22Rv1 (cell line): ENCODE measurements around the gene COL4A3.

Source experiments
- ZFX ChIP-seq: fragments of 450-650 bp; IDR thresholded peaks from 2 replicates; pipeline ENCODE4 v1.6.1; 2017; ENCODE audit warnings: antibody characterized with exemption, borderline replicate concordance
- TF ChIP-seq, protein P1 (sequence below): fragments of 450-650 bp; IDR thresholded peaks from 2 replicates; pipeline ENCODE4 v1.5.1; 2017; ENCODE audit warnings: mild to moderate bottlenecking

DNA sequence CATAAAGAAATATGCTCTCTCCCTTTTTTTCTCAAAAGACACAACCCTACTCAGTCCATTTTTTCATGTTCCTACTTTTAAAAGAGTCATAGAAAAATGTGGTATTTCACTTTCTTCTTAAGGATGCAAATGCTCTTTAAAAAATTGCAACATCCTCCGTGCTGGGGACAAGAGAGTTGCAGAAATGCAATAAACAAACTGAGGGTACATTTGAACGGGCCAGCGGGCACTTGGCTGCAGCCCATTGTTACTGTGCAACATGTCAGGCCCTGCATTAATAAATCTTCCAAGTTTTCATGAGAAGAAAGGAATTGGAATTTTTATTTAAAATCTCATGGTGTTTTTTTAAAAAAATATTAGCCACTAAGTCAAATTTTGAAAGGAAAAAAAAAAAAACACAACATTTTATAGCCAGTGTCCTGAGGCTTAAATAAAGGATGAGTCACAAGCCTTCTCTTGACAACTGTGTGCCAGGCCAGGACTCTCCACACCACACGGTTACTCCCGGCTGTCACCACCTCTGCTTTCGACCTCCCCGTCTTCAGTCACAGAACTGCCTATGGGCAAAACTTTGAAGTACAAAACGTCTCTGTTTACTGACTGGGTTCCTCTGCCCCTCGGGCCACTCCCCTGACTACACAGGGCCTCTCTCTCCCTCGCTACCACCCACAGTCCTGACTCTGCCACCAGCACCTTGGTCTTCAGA lies 103.1 kb downstream of the COL4A3 start:
- TF ChIP-seq, protein P1, sequence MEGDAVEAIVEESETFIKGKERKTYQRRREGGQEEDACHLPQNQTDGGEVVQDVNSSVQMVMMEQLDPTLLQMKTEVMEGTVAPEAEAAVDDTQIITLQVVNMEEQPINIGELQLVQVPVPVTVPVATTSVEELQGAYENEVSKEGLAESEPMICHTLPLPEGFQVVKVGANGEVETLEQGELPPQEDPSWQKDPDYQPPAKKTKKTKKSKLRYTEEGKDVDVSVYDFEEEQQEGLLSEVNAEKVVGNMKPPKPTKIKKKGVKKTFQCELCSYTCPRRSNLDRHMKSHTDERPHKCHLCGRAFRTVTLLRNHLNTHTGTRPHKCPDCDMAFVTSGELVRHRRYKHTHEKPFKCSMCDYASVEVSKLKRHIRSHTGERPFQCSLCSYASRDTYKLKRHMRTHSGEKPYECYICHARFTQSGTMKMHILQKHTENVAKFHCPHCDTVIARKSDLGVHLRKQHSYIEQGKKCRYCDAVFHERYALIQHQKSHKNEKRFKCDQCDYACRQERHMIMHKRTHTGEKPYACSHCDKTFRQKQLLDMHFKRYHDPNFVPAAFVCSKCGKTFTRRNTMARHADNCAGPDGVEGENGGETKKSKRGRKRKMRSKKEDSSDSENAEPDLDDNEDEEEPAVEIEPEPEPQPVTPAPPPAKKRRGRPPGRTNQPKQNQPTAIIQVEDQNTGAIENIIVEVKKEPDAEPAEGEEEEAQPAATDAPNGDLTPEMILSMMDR = no peak
- no peak for TF ChIP-seq ZFX
